Fibroblast of the aortic adventitia (primary cell): ENCODE results near the gene TP73. TPM values are rescaled to one million over a fixed set of nuclear protein-coding genes. Genes with fewer than 3 reads are reported as not detected.

Experiments
- DNase-seq: peaks from one replicate; pipeline ENCODE4 v3.0.0-alpha.2; 2010; ENCODE audit warnings: low read depth
- H3K4me3 ChIP-seq: 2 replicates; pipeline ENCODE4 v1.5.1; 2011; ENCODE audit warnings: low read depth, mild to moderate bottlenecking, control low read depth, low read length, moderate library complexity
- CTCF ChIP-seq: IDR thresholded peaks from 2 replicates; pipeline ENCODE4 v1.5.1; 2011; ENCODE audit warnings: mild to moderate bottlenecking, low read length, control low read depth, inconsistent platforms; ENCODE audit not compliant: insufficient read depth
- total RNA-seq: library from RNA; depleted of rRNA; stranded (reverse); fragments of >200 nt; gene quantifications from 2 replicates; pipeline ENCODE4 v1.2.3, GENCODE V29; 2012; ENCODE audit warnings: low replicate concordance

The TP73 gene
- total RNA-seq, 1 donor = 0.18 TPM

GRCh38 chr1:3668148-3668547 is 15.8 kb downstream of the TP73 start:
- no peak for TF ChIP-seq CTCF
- H3K4me3 ChIP-seq = no peak overlapping the region
- DNase-seq = no peak

GRCh38 chr1:3668585-3669300 is 16.4 kb downstream of the TP73 start:
- H3K4me3 ChIP-seq = no peak overlapping the region
- TF ChIP-seq CTCF = no peak
- no peak for DNase-seq

- no peak overlapping the region for H3K4me3 ChIP-seq
- DNase-seq = no peak
- no peak for TF ChIP-seq CTCF
Measured at GRCh38 chr1:3669421-3669821, 17.1 kb downstream of the TP73 start.

GRCh38 chr1:3669971-3670431 is 17.7 kb downstream of the TP73 start:
- no peak for TF ChIP-seq CTCF
- H3K4me3 ChIP-seq = no peak overlapping the region
- DNase-seq = no peak

- no peak for DNase-seq
- H3K4me3 ChIP-seq = no peak overlapping the region
- no peak for TF ChIP-seq CTCF
Measured at GRCh38 chr1:3670823-3671265, 18.5 kb downstream of the TP73 start.

- no peak for TF ChIP-seq CTCF
- no peak overlapping the region for H3K4me3 ChIP-seq
- DNase-seq = no peak
Measured at GRCh38 chr1:3671371-3672180, 19.3 kb downstream of the TP73 start.
